ENCODE measurements around the gene UBN1.
"Not testable (repeated sequence)": the region's sequence is repeated elsewhere in the genome, so short reads cannot be mapped to it uniquely, and the experiment has no call there.

Gene UBN1

DNA sequence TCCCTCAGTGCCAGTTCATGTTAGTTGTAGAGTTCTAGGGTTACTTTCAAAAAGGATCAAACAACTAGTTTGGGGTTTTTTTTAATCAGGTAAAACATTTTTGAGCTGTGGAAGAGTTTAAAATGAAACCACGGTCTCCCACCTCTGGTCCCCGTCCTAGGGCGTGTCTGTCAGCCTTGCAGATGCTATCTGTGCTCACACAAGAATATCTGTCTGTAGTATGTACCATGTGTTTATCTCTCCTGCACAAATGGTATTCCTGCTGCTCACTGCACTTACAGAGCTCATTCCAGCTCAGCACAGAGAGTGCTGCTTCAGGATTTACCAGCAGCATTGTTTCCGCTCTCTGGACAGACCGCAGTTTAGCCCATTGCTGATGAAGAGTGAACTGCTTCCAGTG is 38.9 kb downstream of the UBN1 start:
- no peak for DNase-seq

DNA sequence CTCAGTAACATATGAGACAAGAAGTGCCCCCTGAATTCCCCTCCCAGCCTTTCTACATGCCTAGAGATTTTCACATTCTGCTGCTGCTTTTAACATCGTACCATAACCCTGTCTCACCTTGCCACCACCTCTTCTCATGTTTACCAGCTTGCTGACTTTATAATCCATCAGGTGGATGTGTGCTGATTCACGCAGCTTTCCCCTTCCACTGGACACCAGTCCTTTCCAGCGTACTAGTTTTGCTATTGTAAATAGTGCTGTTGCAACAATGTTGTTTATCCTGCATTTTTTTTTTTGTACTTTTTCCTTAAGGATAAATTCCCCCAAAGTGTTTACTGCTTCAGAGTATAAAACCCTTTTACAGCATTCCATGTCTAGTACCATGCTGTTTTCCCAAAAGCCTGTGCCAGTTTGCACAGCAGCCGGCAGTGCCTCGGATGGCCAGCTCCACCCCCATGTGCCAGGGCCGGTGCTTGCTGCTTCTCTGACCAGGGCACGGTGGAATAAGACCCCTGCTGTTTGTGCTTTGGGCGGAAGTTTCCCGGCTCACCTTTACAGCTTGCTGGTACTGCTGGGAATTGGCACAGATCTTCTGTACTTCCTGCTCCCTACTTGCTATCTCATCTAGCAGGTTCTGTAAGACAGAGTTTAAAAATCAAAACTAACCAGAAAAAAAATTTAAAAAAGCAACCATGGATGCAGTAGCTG is 41.3 kb downstream of the UBN1 start:
- DNase-seq = no peak

DNA sequence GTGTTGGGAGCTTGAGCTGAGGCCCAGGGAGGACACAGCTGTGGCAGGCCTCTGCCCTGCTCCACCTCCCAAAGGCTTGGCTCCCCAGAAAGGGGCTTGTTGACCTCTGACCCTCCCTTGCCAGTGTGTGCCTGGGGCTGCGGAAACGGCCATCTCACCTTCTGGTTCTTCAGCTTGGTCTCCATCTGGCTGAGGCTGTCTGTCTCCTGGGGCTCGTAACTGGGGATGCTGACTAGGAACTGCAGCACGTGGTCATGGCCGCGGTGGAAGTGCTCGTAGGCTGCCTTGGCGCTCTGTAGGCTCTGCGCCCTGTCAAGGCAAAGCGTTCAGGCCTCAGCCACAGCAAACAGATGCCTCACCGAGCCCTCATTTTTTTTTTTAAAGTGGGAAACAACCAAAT is 42.7 kb downstream of the UBN1 start:
- DNase-seq = no peak

- no peak for DNase-seq
Measured at GRCh38 chr16:4890686-4891085, 43.4 kb downstream of the UBN1 start.

GRCh38 chr16:4891097-4891885 is 44.0 kb downstream of the UBN1 start:
- no peak for DNase-seq

GRCh38 chr16:4891886-4892216 is 44.6 kb downstream of the UBN1 start:
- DNase-seq = no peak

DNA sequence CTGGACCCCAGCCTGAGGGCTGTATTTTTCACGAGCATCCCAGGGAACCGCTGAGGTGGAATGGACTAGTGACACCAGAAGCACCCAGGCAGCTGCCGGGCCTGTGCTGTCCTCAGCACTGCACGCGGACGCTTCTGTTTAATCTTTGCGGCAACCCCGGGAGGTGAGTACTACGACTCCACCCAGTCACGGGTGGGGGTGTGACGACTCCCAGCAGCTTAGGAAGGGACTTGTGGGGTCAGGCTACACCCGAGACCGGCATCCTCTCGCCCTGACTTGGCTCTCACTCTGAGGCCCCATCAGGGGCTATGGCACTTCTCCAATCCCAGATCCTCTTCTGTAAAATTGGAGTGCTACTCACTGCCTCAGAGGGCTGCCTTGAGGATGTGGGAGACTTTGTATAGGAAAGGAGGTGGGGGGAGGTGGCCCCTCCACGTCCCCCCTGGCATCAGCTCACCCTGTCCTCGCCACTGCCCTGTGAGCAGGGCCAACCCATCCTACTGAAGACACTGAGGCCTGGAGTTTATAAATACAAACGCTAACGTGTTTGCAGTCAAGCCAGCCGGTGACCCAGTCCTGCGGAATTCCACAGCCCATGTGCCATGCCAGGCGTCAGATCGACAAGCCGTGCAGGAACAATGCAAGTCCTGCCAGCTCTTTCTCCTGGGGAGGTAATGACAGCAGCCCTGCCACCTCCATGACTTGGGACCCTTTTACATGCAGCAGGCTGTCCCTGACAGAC is 45.3 kb downstream of the UBN1 start:
- DNase-seq = no peak

DNA sequence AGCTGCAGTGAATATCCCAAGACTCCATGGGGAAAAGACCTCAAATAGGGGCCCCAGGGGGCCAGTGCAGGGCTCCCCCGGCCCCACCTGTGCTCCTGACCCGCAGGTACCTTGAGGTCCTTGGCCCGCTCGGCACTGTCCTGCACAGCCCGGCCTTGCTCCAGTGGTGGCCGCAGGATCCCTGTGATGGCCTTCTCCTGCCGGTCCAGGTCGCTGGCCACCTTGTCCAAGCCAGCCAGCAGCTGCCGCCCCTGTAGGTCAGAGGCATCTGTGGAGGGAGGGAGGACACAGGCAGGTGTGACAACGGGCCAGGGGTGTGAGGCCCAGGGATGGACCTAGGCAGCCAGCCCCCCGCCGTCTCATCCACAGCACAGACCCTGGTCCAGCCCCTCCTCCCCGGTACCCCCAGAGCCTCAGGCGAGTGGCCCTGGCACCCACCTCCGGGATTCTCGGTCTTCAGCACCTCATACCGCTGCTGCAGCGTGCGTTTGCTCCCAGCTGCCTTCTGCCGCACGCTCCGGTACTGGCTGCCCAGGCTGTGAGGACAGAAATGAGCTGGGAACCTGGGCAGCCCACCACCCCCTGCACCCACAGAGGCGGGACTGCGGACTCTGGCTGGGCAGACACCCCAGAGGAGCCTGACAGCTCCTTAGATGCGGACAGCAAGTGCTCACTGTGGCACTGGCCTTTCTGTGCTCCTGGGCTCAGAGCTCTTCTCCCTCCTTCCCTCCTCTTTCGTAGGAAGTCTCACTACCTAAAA is 46.0 kb downstream of the UBN1 start:
- DNase-seq = no peak

GRCh38 chr16:4894276-4895150 is 47.2 kb downstream of the UBN1 start:
- DNase-seq = no peak

GRCh38 chr16:4895366-4895765 is 48.1 kb downstream of the UBN1 start:
- DNase-seq = no peak

GRCh38 chr16:4896761-4897160 is 49.5 kb downstream of the UBN1 start:
- not testable (repeated sequence) for DNase-seq

DNA sequence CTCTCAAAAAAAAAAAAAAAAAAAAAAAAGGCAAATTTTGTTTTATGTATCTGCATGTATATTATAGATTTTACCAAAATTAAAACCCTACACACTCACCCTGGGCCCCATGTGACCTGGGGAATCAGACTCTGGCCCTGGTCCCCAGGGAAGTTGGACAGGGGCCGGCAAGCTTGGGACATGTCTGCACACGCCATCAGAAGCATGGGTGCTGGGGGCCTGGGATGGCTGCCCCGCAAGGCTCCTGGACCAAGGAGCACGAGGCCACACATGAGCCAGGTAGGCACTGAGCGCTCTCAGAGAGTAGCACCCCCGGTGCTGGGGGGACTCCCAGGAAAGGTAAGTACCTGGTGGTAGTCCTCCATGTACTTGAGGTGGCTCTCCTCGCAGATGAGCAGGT is 50.0 kb downstream of the UBN1 start:
- DNase-seq = no peak

DNA sequence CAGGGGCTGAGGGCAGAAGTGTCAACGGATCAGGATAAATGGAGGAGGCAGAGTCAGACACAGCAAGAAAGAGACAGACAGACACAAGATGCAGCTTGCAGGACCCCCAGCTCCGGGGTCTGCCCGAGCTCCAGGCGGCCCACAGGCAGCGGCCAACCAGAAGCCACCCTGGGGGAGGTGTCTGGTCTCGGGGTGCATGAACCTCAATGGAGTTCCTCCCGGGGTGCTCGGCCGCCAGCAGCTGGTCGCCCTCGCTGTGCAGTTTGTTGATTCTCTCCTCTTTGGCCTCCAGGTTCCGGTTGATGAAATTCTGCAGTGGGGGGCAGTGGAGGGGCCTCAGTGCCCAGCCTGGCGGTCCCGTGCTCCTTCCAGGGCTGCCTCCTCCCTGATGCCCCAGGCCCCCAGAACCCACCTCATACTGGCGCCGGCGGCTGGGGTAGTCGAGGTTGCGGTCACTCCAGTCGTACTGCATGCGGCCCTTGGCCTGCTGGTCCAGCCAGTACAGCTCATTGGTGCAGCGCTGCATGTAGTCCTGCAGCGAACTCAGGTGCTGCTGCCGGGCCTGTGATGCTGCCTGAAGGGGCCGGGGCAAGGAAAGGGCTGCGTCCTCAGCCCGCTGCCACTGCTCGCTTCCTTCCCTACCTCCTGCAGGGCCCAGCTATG is 51.7 kb downstream of the UBN1 start:
- DNase-seq = no peak

DNA sequence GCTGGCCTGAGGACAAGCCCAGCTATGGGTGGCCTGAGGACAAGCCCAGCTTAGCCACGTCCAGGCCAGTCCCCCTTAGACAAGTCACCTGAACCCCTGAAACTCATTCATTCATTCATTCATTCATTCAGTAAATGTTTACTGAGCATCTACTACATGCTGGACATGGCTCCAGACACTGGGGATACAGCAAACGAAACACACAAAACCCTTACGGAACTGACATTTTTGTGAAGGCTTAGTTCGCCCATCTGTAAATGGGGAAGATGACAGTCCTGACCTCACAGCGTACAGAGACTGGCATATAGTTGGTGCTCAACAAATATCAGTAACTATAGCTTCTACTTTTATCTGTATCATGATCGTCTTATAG is 52.2 kb downstream of the UBN1 start:
- no peak for DNase-seq

GRCh38 chr16:4900036-4900435 is 52.8 kb downstream of the UBN1 start:
- DNase-seq = no peak

DNA sequence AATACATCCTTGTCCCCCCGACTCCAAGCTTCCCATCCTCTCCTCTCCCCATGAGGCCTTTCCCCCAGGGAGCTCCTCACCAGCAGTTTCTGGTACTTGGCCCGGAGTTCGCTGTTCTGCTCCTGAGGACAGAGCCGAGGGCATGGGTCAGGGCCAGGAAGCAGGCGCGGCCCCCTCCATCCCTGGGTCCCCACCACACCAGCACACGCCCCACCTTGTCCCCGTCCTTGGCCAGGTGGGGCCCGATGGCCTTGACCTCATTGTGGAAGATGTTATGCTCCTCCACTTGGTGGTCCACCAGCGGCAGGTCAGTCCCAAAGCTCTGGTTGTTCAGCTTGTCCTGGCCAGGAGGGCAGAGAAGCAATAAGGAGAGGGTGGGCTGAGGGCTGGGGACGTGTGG is 53.5 kb downstream of the UBN1 start:
- DNase-seq = no peak

GRCh38 chr16:4902038-4902437 is 54.8 kb downstream of the UBN1 start:
- no peak for DNase-seq

- no peak for DNase-seq
Measured at GRCh38 chr16:4904108-4904941, 57.0 kb downstream of the UBN1 start.

DNA sequence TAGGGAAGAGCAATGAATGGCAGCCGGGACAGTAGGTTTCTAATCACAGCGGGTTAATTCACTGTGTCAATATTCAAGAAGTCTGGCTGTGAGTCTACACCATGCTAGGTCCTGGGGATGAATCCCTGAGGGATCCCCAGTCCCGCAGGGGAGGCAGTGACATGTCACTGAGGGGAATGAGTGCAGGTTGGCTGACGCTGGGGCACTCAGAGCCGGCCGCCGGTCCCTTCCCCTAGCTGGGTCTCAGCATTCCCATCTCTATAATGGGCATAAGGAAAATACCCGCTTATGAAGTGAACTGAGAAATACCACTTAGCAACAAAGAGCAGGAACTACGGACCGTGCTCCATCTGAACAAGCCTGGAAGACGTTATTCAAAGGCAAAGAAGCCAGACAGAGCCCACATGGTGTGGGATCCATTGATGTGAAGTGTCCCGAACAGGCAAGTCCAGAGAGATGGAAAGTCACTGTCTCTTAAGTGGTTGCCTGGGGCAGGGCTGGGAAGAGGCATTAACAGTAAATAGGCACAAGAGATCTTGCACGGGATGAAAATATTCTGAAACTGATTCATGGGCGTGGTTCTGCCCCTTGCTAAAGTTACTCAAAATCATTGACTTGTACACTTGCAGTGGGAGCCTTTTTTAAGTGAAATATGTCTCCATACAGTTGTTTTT is 57.8 kb downstream of the UBN1 start:
- no peak for DNase-seq

- DNase-seq = no peak
Measured at GRCh38 chr16:4908854-4909401, 61.6 kb downstream of the UBN1 start.

All from KG1 (cell line).